DMS 273 treated with DMSO at 0.1 percent for 48 hours (cell line): ENCODE measurements around the gene PLCB4.
A peak's percentile ranks its signal among the peaks of the same experiment; 100 is the strongest.

Experiments used
- DNase-seq: peaks from one replicate; lab custom pipeline; 2025; lab: John Stamatoyannopoulos, UW

PLCB4 gene

DNA sequence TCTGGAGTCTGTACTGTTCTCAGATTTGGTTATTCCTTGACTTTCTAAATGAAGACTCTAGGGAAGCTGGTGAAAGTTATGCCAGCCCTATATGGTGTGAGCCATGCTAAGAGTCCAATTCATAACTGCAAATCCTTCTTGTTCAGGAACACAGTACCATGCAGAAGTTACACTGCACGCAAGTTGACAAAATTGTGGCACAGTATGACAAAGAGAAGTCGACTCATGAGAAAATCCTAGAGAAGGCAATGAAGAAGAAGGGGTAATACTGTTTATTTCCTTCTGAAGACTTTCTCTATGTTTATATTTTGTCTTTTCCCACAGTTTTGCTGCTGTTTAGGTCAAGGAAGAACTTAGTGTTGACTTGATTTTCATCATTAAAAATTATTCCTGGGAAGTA is 384.3 kb downstream of the PLCB4 start:
- no peak for DNase-seq

DNA sequence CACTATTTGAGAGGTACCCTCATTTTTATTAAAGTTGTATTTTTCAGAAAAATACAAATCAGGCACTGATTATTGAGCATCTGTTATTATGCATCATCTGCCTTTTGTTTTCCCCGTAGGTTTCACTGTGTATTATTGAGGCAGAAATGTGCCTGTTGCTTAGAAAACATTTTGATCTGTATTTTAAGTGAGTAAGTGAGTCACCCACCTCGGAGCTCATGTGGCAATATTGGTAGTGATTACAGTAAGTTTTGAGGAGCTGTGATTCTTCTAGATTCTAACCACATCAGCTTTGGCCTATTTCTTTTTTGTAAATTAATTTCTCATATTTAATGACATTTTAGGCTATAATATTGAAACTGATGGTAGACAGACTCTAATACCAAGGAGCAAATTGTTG is 385.9 kb downstream of the PLCB4 start:
- no peak for DNase-seq

DNA sequence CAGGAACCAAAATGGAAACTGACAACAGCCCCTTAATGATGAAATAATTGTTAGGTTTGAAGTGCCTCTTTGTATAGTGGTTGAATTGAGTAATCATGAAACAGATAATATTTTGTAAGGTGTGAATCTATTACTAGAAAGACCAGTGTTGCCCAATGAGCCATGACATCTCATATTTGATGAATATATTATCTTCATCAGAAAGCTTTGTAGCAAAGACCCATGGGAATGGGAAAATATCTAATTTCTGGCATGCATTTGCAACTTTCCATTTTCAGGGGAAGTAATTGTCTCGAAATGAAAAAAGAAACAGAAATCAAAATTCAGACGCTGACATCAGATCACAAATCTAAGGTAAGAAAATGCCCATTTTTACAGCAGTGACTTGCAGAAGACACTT is 388.2 kb downstream of the PLCB4 start:
- no peak for DNase-seq

DNA sequence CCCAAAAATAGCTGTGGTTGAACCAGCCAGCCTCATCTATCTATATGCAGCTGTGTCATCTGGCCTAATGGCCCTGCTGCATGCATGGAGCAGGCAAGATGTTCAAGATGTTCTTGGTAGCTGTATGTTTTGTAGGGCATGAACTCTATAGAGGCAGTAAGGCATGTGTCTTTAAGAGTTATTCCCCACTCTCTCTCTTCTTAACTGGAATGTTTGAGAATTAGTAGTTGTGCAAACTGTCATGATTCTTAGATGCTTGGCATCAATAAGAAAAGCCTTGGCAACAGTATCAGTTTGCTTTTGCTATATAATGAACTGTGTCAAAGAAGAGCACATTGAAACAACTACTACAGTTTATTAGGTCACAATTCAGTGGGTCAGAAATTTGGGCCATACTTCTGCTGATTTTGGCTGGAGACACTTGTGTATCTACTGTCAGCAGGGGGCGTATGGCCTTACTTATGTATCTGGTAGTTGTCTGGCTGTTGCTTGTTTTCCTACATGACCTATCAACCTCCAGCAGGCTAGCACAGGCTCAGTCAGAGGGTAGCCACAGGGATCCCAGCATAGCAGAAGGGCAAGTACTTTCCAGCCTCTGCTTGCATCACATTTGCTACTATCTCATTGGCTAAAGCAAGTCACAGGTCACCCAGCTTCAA is 389.4 kb downstream of the PLCB4 start:
- no peak for DNase-seq

GRCh38 chr20:9460518-9460917 is 391.6 kb downstream of the PLCB4 start:
- no peak for DNase-seq

DNA sequence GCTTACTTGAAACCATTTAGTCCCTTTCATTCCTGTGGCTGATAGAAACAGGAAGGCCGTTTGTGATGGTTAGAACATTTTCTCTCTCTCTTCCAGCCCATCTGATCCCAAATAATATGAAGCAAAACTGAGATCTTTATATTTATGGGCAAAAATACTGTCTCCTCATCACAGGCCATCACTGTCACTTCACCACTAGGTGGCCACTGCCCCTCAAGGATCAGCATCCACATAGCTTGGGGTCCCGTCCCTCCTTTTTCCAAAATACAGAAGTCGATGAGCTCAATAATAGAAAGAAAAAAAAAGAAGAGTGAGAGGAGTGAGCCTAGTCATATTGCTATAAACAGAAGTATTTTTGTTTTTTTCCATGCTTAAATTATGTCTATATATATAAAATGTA is 399.1 kb downstream of the PLCB4 start:
- no peak for DNase-seq

DNA sequence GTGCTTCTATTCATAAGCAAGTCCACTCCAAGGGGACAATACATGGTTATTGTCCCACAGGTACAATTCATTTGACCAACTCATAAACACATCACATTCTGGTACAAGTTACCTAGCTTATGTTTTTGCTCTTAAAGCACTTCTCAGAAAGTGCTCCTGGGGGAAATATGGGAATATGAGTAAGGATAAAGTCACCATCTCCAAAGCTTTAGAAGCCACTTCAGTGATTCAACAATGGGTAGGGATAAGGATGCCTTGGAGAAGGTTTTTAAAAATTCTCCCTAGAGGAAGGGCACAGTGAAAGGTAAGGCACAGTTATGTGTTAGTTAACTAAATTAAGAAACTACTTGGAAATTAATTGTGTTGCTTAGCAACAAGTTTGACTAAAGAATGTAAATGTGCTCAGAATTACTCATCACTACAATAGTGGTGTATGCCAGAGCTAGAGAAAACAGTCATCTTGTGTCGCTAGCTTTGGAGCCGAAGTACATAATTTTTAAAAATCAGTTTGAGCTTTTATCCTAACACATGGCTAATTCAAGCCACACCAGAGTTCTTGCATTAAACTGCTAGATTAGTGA is 406.0 kb downstream of the PLCB4 start:
- DNase-seq: no peak

DNA sequence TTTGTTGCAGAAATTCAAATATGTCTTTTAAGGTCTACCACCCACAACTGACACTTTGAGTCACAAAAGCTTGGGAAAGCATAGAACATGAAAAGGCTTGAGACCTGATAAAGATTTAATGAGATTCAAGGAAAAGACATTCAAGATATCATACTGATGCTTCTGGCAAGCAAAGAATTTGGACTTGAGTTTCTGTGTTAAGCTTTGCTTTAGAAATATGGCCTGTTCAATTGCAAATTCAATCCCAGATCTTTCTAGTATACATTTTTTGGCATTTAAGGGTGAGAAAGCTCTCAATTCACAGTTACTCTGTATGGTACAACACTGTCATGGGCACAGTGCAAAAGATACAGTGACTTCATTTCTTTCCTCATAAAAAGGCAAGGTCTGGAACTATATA is 406.6 kb downstream of the PLCB4 start:
- no peak for DNase-seq

GRCh38 chr20:9476174-9476573 is 407.3 kb downstream of the PLCB4 start:
- DNase-seq: no peak

GRCh38 chr20:9476637-9477036 is 407.8 kb downstream of the PLCB4 start:
- DNase-seq: no peak

DNA sequence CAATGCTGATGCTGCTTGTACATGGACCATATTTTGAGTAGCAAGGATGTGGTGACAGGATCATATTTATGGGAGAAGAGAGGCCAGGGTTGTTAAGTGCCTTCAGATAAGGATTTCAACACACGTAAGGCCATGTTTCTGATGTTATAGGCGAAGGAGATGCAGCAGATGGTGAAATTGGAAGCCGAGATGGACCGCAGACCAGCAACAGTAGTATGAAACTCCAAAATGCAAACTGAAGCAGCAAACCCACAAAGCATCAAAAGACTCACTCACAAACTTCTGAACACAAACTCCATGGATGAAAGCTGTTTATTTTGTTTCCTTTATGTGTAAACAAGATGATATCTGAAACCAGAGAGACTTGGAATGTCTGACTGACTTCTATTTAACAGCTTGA is 409.9 kb downstream of the PLCB4 start:
- DNase-seq: no peak

DNA sequence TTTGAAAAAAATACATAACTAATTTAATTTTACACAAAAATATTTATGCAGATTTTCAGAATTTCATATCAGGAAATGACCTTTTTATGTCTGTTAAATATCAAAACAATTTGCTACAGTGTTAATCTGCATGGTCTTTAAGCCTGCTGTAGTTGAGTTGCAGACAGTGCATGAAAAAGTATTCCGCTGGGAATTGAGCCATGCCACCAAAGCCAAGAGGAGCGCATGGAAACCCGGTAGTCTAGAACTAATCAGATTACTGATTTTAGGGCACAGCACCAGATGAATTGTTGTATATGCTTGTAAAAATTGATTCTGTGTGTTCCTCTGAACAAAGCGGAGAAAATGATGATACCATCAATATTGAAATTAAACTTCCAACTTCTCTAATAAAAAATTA is 411.2 kb downstream of the PLCB4 start:
- DNase-seq: no peak

DNA sequence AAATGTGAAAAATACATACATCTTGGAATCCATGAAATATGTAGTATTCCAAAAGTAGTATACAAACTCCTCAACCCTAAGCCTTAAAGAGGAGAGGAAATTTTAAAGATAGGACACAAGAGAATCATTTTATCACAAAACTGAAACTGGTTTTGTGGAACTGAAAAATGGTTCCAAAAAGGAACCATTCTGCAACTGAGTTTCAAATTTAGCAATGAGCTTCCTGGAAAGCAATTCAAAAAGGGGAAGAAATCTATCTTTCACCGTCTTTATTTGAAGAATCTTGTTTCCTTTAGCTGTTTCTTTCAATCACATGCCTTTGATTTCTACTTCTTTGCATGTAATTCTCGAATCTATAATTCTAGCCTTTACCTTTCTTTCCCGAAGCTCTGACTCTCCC is 413.3 kb downstream of the PLCB4 start:
- no peak for DNase-seq

- peak; percentile 9 for DNase-seq
These were observed 414.2 kb downstream of the PLCB4 start for GRCh38 chr20:9483131-9483530.

- DNase-seq: no peak
These were observed 416.9 kb downstream of the PLCB4 start for GRCh38 chr20:9485614-9486340.

DNA sequence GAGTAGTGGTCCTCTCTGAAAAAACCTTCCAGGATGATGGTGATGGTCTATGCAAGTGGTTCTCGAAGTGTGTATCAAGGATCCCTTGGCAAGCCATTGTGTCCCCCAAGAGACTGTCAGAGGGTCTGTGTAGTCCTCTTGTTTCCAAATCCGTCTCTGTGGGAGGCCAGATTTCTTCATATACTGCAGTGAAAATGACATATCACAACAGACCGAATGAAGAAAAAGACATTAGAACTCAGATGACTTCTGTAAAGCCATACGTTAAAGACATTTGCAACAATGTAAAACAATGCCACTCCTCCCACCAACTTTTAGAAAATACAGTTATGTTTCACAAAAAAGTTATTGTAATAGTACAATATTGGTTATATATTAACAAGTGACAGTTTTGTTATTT is 418.3 kb downstream of the PLCB4 start:
- no peak for DNase-seq

DNA sequence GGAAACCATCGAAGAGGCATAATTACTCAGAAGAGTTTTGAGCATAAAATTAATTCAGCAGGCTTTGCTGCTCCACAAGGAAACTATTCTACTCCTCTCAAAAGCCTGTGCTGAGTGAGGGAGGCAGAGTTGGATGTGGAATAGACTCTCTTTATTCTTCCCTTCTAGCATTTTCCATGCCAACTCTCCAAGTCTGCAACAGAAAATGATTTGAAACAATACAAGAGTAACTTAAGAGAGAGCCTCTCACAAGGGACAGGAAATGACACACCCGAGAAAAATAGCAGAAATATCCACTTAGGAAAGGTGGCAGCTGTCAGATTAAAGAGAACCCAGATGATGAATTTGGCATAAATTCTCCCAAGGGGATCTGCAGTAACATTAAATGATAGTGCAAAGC is 419.2 kb downstream of the PLCB4 start:
- DNase-seq: no peak

GRCh38 chr20:9490161-9490560 is 421.3 kb downstream of the PLCB4 start:
- no peak for DNase-seq

- no peak for DNase-seq
These were observed 421.7 kb downstream of the PLCB4 start for GRCh38 chr20:9490631-9491030.

- no peak for DNase-seq
These were observed 422.4 kb downstream of the PLCB4 start for GRCh38 chr20:9491324-9491723.

DNA sequence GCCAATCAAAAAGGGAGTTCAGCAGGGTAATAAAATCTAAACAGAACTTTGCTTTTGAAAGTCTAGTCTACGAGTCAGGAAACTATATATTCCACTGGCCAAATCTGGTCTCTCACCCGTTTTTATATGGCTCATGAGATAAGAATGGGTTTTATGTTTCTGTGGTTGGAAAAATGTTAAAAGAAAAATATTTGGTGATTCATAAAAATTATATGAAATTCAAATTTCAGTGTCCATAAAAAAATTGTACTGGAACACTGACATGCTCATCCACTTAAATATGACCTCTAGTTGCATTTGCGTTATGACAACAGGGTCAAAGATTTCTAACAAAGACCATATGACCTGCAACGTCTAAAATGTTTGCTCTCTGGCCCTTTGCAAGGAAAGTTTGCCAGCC is 423.2 kb downstream of the PLCB4 start:
- DNase-seq: no peak

- no peak for DNase-seq
These were observed 424.9 kb downstream of the PLCB4 start for GRCh38 chr20:9493803-9494202.

DNA sequence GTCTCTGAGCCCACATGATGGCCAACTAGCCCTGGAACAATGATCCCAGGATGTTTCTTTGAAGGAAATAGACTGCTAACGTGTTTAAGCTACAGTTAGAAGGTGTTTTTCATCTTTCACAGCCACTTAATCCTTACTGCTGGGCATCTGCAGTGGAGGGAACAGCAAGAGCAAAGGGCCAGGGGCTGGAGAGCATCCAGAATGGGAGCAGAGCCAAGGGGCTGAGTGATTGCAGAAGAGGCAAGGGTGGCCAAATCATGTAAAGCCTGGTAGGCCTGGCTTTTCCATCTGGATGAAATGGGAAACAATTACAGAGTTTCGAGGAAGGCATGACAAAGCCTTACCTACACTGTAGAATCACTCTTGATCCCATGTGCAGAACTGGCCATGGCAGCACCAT is 426.8 kb downstream of the PLCB4 start:
- no peak for DNase-seq

- DNase-seq: no peak
These were observed 427.3 kb downstream of the PLCB4 start for GRCh38 chr20:9496155-9496554.
